NCI-H2227 (cell line): Measurements from ENCODE around the gene PPP2R2C.

ENCODE experiments used
- DNase-seq: peaks from one replicate; lab custom pipeline; 2025; ENCODE audit not compliant: unreplicated experiment; lab: John Stamatoyannopoulos, UW

The PPP2R2C gene

DNA sequence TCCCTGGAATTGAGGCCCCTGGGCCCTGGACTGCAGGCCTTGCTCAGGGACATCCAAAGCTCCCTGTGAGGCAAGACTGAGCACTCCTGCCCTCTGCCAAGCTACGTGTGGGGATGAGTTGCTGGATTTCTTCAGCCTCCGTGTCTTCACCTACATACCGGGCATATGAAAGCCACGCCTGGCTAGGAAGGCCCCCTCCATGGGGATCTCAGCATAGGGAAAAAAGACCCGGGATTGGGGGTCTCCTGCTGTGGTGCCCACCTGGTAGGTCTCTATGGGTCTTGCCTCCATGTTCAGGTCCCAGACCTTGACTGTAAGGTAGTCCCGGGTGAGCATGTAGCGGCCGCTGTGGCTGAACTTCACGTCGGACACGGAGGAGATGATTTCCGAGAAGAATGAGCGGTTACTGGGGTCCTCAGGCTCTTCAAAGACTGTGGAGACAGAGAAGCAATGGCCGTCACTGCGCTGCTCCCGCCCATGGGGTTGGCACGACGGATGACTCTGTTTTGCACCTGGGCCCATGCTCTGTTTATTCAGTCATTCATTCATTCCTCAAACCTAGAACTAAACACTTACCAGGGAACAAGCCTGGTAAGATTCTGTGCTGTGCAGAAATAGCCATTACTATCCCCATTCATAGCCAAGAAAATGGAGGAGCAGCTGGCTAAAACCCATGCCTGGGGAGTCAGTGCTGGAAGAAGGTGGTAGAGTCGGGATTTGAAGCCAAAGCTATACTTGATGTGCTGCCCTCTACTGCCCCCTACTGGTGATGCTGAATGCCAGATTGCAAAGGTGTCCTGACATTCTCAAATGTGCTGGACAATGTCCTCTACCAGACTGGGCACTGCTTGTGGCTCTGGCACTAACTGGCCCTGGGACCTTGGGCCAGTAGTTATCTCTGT is 138.9 kb downstream of the PPP2R2C start:
- no peak for DNase-seq

DNA sequence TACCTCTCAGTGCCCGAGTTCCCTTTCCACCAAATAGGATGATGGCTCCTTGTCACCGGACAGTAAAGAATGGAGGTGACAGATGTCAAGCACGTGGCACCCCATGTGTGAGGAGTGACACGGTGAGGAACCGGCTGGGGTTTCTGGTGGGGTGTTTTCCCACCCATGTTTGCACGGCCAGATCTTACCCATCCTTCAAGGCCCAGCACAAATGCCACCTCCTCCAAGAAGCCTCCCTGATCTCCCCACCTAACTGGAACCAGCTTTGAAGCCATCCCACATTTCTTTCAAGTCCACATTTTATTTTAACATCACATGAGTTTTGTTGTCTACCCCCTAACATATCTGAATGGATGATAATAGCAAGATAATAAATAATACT is 139.8 kb downstream of the PPP2R2C start:
- DNase-seq = no peak

DNA sequence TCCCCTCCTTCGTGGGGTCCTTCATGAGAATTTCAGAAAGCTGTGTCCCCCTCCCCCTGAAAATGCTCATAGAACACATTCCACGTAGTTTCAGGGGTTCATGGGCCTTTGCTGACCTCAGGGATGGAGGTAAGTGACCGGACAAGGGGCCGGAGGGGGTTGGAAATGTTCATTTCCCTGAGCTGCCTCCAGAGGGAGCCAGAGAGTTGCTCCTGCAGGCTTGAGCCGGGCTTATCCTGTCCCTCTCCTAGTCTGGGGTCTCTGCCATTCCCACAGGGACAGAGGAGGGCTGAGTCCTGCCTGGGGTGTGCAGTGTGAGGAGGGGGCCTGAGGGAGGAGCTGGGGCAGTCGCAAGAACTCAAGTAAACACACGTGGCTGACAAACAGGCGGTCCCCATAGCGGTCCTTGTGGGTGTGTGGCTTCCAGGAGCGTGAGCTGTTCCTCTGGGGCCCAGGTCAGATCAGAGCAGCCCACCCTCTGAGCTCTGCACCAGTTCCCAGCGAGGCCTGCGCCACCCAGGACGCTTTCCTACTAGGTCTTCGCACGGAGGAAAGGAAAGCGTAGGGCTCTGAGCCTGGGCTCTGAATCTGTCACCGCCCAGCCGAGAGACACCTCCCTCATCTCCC is 140.3 kb downstream of the PPP2R2C start:
- no peak for DNase-seq

DNA sequence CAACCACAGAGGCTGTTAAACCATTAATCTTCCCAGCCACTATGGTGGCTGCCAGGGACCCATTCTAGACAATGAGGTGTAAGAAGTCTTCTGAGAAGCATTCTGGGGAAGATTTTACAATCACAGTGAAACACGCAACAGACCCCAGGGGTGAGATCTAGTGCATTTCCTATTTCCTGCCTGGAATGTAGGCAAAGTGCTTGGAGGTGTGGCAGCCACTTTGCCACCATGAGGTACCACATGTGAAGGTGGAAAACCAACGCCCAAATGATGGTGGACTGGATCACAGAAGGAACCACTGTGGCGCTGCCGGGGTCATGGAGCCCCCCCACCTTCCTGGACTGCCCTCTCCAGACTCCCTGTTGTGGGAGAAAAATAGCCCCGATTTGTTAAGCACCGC is 140.9 kb downstream of the PPP2R2C start:
- no peak for DNase-seq

DNA sequence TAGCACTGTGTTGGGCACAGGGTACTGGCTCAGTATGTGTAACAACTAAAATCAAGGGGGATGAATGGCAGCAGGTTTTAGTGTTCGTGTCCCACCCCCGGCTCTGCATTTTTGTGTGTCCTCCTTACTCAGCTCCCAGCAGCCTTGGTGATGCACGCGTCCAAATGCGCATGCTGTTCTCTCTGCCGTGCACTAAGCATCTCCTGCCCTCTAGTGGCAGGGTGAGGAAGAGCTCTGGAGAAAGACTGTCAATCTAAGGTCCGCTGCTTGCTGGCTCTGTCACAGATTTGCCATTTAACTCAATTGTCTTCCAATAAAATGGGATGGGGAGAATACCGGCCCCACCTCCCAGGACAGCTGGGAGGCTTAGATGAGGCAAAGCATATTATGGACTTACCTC is 141.4 kb downstream of the PPP2R2C start:
- peak; percentile 13 for DNase-seq

DNA sequence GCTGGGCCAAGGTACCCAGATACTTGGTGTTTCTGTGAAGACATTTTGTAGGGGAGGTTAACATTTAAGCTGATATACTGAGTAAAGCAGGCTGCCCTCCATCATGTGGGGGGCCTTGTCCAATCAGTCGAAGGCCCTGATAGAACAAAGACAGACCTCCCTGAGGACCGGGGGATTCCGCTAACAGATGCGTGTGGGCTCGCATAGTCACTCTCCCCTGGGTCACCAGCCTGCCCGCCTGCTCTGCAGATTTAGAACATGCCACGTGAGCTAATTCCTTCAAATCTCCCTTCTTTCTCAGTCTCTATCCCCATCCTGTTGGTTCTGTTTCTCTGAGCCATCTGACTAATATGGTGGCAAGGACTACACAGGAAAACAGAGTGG is 142.0 kb downstream of the PPP2R2C start:
- DNase-seq = no peak

DNA sequence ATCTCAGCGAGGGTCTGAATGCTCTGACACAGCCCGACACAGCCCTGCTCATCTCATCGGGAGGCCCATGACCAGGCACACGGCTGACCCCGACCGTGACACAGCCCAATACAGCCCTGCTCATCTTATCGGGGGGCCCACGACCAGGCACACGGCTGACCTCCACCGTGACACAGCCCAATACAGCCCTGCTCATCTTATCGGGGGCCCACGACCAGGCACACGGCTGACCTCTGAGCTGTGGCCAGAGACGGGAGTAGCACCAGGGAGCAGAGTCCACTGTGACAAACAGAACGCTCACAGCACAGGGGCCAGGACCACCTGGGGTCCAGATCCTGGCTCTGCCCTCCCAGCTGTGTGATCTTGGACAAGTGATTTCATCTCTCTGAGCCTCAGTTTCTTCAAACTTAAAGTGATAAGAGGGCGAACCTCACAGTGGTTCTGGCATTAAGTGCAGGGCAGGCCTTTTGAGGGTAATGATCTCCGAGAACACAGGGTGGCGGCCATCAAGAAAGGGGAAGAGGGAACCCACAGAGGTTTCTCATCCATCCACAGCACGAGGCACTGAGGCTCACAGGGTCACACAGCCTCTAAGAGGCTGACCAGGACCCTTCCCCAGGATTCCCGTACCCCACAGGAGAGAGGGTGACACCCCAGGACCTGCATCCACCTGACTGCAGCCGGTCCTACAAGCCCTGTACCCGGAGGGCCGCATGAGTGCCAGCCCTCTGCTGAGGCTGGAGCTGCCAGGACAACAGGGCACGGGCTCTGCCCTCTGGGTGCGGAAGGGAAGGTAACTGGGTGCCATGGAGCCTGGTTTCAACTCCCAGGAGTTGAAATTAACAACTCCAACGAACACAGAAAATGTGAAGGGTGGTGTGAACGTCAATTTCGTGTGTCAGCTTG is 142.7 kb downstream of the PPP2R2C start:
- no peak for DNase-seq

DNA sequence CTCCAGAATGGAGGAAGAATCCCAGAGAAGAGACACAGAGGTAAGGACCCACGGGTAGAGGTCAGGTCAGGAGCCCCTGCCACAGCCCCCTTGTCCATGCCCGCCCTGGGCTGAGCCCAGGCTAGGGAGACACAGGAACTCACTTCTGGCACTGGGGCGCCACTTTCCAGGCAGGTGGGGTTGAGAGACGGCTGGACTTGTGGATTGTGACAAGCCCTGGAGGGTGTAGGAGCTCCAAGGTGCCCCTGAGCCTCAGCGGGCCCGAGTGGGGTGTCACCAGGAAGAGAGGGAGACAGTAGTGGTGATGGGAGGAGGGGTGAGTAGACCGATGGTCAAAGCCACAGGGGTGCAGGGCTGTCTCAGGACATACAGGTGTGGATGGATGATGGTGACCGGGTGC is 143.9 kb downstream of the PPP2R2C start:
- DNase-seq = no peak

DNA sequence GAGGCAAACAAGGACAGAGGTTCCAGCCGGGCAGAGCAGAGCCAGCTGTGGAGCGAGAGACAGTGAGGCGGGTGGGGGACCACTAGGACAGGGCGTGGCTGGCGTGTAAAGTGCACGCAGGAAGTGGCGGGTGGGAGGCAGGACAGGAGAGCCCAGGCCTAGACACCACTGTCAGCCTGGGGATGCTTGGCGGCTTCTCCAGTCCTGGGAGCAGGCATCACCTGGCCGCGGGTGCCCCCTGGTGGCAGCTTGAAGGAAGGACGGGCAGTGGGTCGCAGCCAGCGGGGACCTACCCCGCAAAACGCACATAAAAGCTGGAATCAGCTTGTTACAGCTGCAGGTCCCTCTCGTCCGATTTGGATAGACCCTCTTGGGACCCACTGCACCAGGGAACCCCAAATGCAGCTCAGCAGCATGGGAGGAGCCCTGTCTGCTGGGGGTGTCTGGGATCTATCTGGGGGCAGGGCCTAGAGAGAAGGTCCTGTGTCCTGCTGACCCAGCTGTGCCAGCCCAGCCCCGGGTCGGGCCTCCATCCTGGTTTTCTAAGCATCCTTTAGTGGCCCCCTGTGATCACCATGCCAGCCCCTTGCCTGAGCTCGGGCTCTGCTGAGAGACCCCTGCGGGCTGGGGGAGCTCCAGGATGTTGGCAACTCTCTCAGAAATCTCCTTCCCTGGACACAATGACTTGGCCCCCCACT is 145.0 kb downstream of the PPP2R2C start:
- DNase-seq = peak; percentile 69

DNA sequence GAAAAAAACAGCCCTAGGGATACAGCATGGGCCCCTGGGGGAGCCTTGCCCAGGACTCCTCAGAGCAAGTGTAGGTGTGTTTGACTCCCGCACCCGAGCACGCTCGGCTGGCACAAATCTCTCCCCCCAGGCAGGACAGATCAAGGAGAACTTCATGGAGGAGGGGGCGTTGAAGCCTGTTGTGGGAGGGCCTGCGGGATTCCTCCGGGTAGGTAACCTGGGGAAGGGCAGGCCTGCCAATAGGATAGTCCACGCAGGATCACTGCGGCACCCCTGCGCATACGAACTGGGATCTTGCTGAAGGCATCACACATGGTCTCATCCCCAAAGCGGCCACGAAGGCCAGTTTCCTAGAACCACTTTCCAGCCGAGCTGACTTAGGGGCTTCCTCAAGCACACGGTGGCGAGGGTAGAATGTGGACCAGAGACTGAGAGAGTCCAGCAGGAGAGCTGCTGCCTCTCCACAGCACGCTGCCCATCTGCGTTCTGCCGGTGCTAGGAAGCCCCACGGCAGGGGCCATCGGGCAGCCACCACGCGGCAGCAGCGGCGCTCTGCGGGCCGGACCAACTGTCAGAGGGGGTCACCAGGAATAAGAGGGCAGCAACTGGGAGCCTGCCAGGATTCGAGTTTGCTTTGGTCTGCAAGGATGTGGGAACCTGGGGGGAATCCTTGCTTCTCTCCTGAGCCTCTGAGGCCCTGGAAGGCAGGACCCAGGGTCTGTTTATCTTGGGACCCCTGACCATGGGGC is 145.9 kb downstream of the PPP2R2C start:
- DNase-seq = no peak

DNA sequence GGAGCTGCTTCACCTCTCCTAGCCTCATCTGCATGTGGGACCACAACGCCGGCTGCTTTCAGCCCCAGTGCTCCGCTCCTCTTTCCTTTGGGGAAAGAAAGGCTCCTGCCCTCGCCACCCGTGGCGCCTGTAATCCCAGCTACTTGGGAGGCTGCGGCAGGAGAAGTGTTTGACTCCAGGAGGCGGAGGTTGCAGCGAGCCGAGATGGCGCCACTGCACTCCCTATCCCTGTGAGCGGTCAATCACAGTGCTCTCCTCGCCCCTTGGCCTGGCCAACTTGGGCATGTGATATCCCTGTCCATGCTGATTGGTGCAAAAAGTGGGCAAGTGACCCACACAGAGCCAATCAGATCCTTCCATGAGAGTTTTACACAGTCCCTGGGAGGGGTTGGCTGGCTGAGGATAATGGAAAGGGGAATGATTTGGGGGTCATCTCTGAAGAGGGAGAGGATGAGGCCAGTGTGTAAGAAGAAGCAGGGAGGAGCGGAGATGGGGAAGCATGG is 146.6 kb downstream of the PPP2R2C start:
- no peak for DNase-seq

DNA sequence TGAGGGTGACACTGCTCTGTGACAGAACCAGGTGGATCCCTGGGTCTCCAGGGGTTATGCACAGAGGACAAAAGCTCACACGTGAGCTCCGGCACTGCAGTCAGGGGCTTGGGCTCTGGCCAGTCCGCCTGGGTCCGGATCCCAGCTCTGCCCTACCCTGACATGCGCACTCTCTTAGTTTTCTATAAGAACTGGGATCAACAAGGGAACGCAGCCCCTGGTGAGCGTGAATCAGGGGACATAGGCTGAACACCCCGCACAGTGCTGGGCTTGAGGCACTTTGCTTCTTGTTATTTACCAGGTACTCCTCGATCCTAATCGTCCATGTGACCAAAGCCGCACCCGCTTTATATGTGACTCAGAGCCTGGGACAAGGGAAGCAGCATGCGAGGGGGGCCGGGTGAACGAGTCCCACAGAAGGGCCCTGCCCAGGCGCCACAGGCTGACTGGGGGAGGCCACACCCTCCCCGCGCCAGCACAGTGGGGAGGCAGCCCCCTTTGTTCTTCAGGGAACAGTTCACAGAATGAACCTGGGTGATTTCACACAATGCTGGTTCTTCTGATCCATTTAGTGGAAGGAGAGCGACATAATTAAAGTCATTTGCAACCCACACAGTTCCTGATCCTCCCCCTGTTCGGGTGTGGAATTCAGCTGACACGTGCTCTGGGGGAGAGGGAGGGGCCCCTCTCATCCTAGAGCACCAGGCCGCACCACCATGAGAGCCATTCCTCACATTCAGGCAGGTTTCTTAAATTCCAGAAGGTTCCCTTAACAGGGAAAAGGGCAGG is 147.2 kb downstream of the PPP2R2C start:
- DNase-seq = no peak

DNA sequence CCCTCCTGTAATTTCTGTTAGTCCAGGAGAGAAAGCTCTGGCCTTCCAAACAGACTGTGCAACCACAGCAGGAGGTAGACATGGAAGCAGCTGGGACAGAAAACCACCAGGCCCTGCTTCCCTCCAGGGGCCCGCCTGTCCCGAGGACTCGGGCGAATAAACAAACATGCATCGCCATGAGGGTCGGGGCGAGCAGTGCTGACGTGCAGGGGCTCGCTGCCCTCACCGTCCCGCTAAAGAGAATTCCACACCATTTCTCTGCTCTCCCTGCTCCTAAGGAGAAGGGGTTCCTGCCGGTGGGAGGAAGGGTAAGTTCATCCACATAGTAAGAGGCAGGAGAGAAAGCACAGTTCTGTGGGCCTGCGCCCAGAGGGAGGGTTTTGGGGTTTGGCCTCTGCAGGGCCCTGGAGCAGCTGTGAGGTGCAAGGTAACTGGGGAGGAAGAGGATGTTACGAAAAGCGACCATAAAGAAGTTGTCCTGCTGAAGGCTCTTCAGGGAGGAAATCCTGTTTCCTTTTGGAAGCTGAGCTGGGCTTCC is 147.9 kb downstream of the PPP2R2C start:
- DNase-seq = no peak

DNA sequence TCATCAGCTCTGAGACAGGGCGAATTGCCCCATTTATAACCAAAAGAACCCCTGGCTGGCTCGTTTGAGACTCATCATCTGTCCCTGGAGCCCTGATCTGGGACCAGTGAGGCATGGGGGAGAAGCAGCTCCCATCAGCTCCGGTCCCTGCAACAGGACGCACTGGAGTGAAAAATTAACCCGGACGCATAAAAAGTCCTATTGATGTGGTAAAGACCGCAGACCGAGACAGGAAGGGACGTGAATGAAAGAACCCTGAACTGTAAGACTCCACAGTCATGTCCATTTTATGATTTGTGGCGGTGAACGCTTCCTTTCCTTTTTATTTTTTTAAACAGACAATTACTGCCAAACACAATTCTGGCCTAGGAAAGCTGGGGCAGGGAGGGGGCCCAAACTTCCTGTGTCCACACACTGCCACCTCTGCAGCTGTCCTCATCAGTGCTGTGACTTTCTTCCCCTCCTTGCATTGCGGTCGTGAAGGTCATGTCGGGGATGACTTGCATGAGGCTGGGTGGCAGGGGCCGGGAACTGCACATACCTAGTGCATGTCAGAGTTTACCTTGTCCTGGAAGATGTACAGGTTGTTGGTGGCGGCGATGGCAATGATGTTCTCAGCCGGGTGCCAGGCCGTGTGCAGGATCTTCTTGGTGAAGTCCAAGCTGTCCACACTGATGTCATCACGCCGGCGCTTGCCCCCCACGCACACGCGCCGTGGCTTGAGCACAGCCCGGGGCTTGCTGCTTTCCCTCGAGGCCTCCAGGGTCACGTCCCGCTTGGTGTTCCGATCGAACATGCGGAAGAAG is 149.4 kb downstream of the PPP2R2C start:
- DNase-seq = no peak

DNA sequence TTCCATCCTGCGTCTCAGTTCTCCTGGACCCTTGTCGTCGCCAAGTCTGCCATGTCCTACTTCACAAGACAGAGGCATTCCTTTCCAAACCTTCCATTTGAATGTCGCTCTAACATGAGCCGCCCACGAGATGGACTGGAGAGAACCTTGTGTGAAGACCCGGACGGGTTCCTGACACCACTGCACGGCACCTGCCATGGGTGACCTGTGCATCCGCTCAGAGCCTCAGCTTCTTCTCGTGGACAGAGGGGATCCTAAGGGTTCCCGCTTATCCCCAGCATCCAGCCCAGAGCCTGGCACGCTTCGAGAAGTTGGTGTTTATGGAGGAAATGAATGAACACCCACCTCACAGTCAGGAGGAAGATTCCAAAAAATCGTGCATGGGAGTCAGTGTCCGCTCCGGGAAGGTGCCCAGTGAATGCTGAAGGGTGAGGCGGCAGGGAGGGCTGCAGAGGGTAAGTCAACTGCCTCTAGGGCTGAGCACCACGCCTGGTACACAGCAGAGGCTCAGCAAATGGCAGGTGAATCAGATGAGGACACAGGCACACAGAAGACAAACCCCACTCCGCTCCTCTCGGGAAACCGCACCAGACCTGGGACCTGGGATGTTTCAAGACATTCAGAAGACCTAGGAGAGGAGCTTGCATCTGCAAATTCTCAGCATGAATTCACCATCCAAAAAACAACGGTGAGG is 150.2 kb downstream of the PPP2R2C start:
- no peak for DNase-seq

DNA sequence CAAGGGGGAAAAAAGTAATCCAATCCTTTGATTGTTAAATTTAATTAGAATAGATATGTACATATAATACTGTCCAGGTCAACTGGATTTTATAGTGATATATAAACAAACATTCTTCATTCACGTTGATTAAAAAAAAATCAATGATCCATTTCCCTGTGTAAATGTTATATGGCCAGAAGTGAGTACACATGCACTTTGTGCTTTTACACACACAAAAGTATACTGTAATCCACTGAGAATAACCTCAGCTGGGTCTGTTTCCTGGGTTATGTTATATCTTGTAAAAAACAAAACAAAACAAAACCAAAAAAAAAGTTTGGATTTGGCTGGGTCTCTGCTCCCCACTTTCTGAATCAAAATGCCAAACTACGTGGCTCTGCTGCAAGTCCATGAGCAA is 151.1 kb downstream of the PPP2R2C start:
- no peak for DNase-seq

DNA sequence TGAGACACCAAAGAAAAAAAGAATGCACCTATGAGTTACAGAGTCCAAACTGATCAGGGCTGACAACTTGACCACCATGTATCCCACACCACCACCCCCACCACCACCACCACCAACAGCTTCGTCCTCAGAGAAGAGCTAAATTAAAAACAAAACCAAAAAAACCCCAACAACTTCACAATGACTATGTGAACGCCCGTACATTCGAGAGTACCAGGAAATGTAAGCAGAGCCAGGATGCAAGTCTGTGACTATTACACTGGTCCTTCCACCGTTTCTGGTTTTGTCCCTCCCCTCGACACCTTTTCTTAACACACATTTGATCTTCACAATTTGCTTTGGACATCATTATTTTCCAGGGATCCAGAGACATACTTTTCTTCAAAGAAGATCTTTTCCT is 151.8 kb downstream of the PPP2R2C start:
- no peak for DNase-seq
